ENCODE data around the gene SPATA31C1. TPM values are rescaled to one million over a fixed set of nuclear protein-coding genes. Genes with fewer than 3 reads are reported as not detected.

SPATA31C1 gene
- total RNA-seq, 6 experiments from 2014 or later, result not detected

DNA sequence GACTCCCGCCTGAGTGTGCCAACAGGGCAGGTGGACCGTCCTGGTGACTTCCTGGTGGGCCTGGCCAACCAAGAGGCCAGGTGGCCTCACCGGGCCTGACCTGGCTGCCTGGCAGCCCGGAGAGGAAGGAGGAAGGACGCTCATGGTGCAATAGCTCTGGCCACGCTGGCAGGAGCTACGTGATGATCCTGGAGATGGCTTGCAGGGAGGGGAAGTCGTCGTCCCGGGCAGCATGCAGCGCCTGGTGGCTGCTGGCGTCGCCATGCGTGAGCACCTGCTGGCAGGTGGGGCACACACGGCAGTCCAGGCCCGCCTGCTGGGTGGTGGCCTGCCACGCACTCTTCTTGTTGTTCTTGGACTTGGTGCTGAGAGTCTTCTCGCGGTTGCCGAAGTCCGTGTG lies 26.3 kb downstream of the SPATA31C1 start:
- H3K36me3 Mint-ChIP-seq (ENCODE audit: low read depth), result no peaks in the 10 kb centered on the region
- DNase-seq, result no peak
- no peak overlapping the region for H3K27ac Mint-ChIP-seq
- TF ChIP-seq, protein P1, sequence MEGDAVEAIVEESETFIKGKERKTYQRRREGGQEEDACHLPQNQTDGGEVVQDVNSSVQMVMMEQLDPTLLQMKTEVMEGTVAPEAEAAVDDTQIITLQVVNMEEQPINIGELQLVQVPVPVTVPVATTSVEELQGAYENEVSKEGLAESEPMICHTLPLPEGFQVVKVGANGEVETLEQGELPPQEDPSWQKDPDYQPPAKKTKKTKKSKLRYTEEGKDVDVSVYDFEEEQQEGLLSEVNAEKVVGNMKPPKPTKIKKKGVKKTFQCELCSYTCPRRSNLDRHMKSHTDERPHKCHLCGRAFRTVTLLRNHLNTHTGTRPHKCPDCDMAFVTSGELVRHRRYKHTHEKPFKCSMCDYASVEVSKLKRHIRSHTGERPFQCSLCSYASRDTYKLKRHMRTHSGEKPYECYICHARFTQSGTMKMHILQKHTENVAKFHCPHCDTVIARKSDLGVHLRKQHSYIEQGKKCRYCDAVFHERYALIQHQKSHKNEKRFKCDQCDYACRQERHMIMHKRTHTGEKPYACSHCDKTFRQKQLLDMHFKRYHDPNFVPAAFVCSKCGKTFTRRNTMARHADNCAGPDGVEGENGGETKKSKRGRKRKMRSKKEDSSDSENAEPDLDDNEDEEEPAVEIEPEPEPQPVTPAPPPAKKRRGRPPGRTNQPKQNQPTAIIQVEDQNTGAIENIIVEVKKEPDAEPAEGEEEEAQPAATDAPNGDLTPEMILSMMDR (IDR thresholded peaks at IDR 0.05), result no peak
- no peaks in the 10 kb centered on the region for H3K9me3 Mint-ChIP-seq
- no peaks in the 10 kb centered on the region for H3K4me1 Mint-ChIP-seq (ENCODE audit: low read depth)
- H3K4me3 Mint-ChIP-seq, result peak overlapping the region; percentile 57
- peaks cover 8% of the 10 kb centered on the region for H3K27me3 Mint-ChIP-seq (ENCODE audit: insufficient read depth)

DNA sequence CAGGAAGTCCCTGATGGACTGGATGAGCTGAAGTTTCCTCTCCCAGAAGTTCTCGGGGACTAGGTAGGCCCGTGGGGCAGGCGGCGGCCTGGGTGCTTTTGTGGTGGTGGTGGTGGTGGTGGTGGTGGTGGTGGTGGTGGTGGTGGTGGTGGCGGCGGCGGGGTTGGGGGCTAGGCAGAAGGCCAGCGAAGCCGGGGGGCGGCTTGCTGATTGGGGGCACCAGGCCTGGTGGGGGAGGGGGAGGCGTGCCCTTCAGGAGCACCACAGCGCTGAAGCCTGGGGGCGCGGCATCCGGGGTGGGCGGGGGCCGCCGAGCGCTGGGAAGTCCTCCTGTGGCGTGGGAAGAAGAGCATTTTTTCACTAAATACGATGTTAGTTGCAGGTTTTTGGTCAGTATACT lies 26.9 kb downstream of the SPATA31C1 start:
- Mint-ChIP-seq H3K4me1 (ENCODE audit: low read depth) (no peaks in the 10 kb centered on the region), H3K27me3 (ENCODE audit: insufficient read depth) (peaks cover 8% of the 10 kb centered on the region), H3K9me3 (no peaks in the 10 kb centered on the region), H3K27ac (no peak overlapping the region), H3K36me3 (ENCODE audit: low read depth) (no peaks in the 10 kb centered on the region), H3K4me3 (peak overlapping the region; percentile 57)
- DNase-seq, result no peak
- TF ChIP-seq, protein P1 (IDR thresholded peaks at IDR 0.05), result no peak

DNA sequence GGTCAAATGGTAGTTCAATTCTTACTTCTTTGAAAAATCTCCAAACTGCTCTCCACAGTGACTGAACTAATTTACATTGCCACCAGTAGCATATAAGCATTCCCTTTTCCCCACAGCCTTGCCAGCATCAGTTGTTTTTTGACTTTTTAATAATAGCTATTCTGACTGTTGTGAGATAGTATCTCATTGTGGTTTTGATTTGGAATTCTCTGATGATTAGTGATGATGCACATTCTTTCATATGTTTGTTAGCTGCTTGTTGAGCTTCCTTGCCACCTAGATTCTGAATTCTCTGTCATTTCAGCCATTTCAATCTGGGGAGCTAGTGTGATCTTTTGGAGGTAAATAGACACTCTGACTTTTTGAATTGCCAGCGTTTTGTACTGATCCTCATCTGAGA lies 32.5 kb downstream of the SPATA31C1 start:
- TF ChIP-seq, protein P1 (IDR thresholded peaks at IDR 0.05), result no peak
- Mint-ChIP-seq H3K27ac (peak overlapping the region; percentile 11; the same call in 1 of the 2 replicates), H3K27me3 (ENCODE audit: insufficient read depth) (peaks cover 4% of the 10 kb centered on the region), H3K4me3 (no peak overlapping the region), H3K4me1 (ENCODE audit: low read depth) (peaks cover 12% of the 10 kb centered on the region; the same call in 1 of the 2 replicates), H3K9me3 (peaks cover 5% of the 10 kb centered on the region), H3K36me3 (ENCODE audit: low read depth) (no peaks in the 10 kb centered on the region)
- DNase-seq, result peak; percentile 13

DNA sequence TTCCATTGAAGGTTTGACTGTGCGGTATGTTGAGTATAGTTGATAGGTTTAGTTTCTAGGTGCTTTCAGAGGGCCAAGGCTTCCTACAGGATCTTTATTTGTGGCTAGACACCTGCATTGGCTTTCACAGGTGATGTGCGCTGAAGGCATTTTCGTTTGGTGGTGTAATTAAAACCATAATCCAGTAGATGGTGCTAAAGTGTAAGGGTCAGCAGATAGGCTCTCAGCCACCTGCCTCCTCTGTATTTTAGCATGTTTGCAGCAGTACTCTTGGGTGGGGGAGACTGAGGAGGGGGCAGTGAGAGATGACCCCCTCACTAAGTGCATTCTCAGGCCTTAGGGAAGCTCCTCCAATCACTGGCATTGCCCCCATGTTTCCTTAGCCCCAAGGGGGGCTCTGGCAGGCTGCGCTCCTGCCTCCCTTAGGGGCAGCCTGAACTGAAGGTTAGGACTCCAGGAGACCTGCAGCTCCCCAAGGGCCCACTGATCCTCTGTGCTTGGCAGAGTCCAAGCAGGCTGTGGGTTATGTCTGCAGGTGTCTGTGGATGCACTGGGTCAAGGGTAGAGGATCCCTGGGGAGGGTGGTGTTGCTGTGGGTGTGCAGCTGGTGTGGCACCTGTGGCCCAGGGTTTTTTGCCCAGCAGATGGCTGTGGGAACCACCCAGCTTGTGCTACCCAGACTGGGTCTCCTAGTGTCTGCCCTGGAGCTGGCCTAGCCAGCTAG lies 33.2 kb downstream of the SPATA31C1 start:
- peaks cover 5% of the 10 kb centered on the region for H3K27me3 Mint-ChIP-seq (ENCODE audit: insufficient read depth)
- no peak for DNase-seq
- H3K4me3 Mint-ChIP-seq, result no peak overlapping the region
- H3K4me1 Mint-ChIP-seq (ENCODE audit: low read depth), result peaks cover 12% of the 10 kb centered on the region; the same call in 1 of the 2 replicates
- peaks cover 5% of the 10 kb centered on the region for H3K9me3 Mint-ChIP-seq
- peak overlapping the region; percentile 11; the same call in 1 of the 2 replicates for H3K27ac Mint-ChIP-seq
- TF ChIP-seq, protein P1 (IDR thresholded peaks at IDR 0.05), result peak; percentile 77
- H3K36me3 Mint-ChIP-seq (ENCODE audit: low read depth), result no peaks in the 10 kb centered on the region

DNA sequence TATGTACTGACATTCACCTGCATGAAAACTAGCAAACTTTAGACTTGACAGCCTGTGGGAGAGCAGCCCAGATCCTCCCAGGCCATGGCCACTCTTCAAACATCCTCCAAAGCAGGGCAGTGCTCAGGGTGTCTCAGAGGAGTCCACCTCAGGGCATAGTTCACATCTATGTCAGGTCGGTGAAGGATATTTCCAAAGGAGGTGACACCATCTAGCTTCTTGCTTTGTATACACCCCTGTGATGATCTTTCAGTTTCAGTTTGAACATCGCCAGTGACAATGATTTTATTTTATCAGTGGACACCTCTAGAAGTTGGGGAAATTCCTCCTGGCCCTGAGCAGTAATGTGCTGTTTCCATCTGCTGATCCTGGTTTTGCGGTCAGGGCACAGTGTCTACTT lies 36.5 kb downstream of the SPATA31C1 start:
- H3K27ac Mint-ChIP-seq, result no peak overlapping the region
- DNase-seq, result no peak
- H3K4me3 Mint-ChIP-seq, result peak overlapping the region; percentile 22; the same call in 1 of the 2 replicates
- H3K9me3 Mint-ChIP-seq, result peaks cover 6% of the 10 kb centered on the region
- H3K36me3 Mint-ChIP-seq (ENCODE audit: low read depth), result no peaks in the 10 kb centered on the region
- TF ChIP-seq, protein P1 (IDR thresholded peaks at IDR 0.05), result no peak
- H3K27me3 Mint-ChIP-seq (ENCODE audit: insufficient read depth), result peaks cover 10% of the 10 kb centered on the region
- H3K4me1 Mint-ChIP-seq (ENCODE audit: low read depth), result peaks cover 12% of the 10 kb centered on the region; the same call in 1 of the 2 replicates

Measured in HFFc6 (cell line).